RWPE2 (cell line): ENCODE data around the gene DOCK9.
A peak's percentile ranks its signal among the peaks of the same experiment; 100 is the strongest.

Experiments
- ATAC-seq: fragments of 200-7000 bp; cut with Tn5 transposase; 3 replicates; pipeline ENCODE4 v1.9.1; 2021; ENCODE audit warnings: low read depth
- DNase-seq: peaks from one replicate; pipeline ENCODE4 v3.0.0-alpha.2; 2020; ENCODE audit warnings: low spot score
- H3K27ac ChIP-seq: fragments of 450-650 bp; 2 replicates; pipeline ENCODE4 v1.5.1; 2017; ENCODE audit warnings: mild to moderate bottlenecking; ENCODE audit not compliant: poor library complexity, severe bottlenecking
- H3K27me3 ChIP-seq: fragments of 250-450 bp; sonication (Bioruptor Pico); 2 replicates; pipeline ENCODE4 v1.5.1; 2021; ENCODE audit warnings: mild to moderate bottlenecking, moderate library complexity; ENCODE audit not compliant: insufficient read depth, poor library complexity, severe bottlenecking
- H3K36me3 ChIP-seq: fragments of 250-450 bp; sonication (Bioruptor Pico); 2 replicates; pipeline ENCODE4 v1.5.1; 2020; ENCODE audit warnings: low read depth, mild to moderate bottlenecking, moderate library complexity
- H3K4me1 ChIP-seq: fragments of 250-450 bp; sonication (Bioruptor Pico); 2 replicates; pipeline ENCODE4 v1.5.1; 2021; ENCODE audit warnings: mild to moderate bottlenecking, moderate library complexity; ENCODE audit not compliant: insufficient read depth, poor library complexity, severe bottlenecking
- H3K4me3 ChIP-seq: fragments of 250-450 bp; sonication (Bioruptor Pico); 2 replicates; pipeline ENCODE4 v1.5.1; 2021; ENCODE audit warnings: mild to moderate bottlenecking, moderate library complexity; ENCODE audit not compliant: severe bottlenecking
- H3K9me3 ChIP-seq: fragments of 250-450 bp; sonication (Bioruptor Pico); 2 replicates; pipeline ENCODE4 v1.5.1; 2021; ENCODE audit warnings: mild to moderate bottlenecking, moderate library complexity; ENCODE audit not compliant: severe bottlenecking
- TF ChIP-seq, protein P1 (sequence below): fragments of 450-650 bp; IDR thresholded peaks from one replicate; pipeline ENCODE4 v1.5.1; 2017; ENCODE audit warnings: mild to moderate bottlenecking, moderate library complexity; ENCODE audit not compliant: poor library complexity, severe bottlenecking

Gene DOCK9

DNA sequence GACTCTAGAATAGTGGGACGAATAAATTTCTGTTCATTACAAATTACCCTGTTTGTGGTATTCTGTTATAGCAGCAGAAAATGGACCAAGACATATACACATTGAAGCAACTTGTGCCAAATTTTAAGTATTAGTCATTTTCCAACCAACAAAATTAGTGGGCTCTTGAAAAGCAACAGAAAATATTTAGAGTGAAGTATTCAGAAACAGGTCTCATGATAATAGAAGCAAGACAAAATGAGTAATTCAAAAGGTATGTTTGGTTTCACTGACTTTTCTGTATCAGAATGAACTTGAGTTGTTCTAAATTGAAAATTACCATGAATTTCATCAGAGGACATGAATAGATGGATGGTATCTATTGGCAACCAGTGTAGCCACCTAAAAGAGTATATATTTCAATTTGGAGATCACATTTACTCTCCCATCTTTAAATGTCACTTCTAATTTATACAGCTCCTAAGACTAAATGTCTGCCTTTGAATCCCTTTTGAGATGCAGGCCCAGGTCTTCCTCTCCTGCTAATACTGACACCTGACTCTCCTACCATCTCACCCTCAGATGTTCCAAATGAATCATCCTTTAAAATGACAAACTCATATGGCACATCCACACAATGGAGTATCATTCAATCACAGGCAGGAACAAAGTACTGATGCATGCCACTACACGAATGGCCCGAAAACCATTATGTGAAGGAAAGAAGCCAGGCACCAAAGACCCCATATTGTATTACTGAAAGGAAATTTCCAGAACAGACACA, 40.7 kb upstream of the DOCK9 start:
- Histone ChIP-seq H3K27ac (peak overlapping the region; percentile 59), H3K4me1 (peaks cover 16% of the 10 kb centered on the region), H3K36me3 (no peaks in the 10 kb centered on the region), H3K27me3 (no peaks in the 10 kb centered on the region), H3K4me3 (no peak overlapping the region), H3K9me3 (no peaks in the 10 kb centered on the region)
- ATAC-seq (peak; percentile 68), DNase-seq (no peak)
- TF ChIP-seq, protein P1, sequence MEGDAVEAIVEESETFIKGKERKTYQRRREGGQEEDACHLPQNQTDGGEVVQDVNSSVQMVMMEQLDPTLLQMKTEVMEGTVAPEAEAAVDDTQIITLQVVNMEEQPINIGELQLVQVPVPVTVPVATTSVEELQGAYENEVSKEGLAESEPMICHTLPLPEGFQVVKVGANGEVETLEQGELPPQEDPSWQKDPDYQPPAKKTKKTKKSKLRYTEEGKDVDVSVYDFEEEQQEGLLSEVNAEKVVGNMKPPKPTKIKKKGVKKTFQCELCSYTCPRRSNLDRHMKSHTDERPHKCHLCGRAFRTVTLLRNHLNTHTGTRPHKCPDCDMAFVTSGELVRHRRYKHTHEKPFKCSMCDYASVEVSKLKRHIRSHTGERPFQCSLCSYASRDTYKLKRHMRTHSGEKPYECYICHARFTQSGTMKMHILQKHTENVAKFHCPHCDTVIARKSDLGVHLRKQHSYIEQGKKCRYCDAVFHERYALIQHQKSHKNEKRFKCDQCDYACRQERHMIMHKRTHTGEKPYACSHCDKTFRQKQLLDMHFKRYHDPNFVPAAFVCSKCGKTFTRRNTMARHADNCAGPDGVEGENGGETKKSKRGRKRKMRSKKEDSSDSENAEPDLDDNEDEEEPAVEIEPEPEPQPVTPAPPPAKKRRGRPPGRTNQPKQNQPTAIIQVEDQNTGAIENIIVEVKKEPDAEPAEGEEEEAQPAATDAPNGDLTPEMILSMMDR: no peak

GRCh38 chr13:99015606-99016490, 38.0 kb upstream of the DOCK9 start:
- Histone ChIP-seq H3K27me3 (no peaks in the 10 kb centered on the region), H3K36me3 (no peaks in the 10 kb centered on the region), H3K4me3 (no peak overlapping the region), H3K27ac (no peak overlapping the region), H3K9me3 (no peaks in the 10 kb centered on the region), H3K4me1 (peaks cover 20% of the 10 kb centered on the region)
- TF ChIP-seq, protein P1: no peak
- DNase-seq (no peak), ATAC-seq (no peak)

- ATAC-seq: no peak
These were observed 36.7 kb upstream of the DOCK9 start for GRCh38 chr13:99014522-99014921.

GRCh38 chr13:99013951-99014350, 36.1 kb upstream of the DOCK9 start:
- DNase-seq: no peak

More at GRCh38 chr13:99014522-99014921, 36.7 kb upstream of the DOCK9 start:
- DNase-seq: no peak
- H3K4me1 ChIP-seq: peaks cover 29% of the 10 kb centered on the region
- no peak overlapping the region for H3K4me3 ChIP-seq
- TF ChIP-seq, protein P1: no peak
- H3K27ac ChIP-seq: no peak overlapping the region
- H3K9me3 ChIP-seq: no peaks in the 10 kb centered on the region
- H3K36me3 ChIP-seq: no peaks in the 10 kb centered on the region
- no peaks in the 10 kb centered on the region for H3K27me3 ChIP-seq

More at GRCh38 chr13:99013951-99014350, 36.1 kb upstream of the DOCK9 start:
- H3K27me3 ChIP-seq: no peaks in the 10 kb centered on the region
- TF ChIP-seq, protein P1: no peak
- H3K27ac ChIP-seq: no peak overlapping the region
- H3K4me1 ChIP-seq: peaks cover 25% of the 10 kb centered on the region
- H3K9me3 ChIP-seq: no peaks in the 10 kb centered on the region
- ATAC-seq: peak; percentile 17; the same call in 1 of the 3 replicates
- no peaks in the 10 kb centered on the region for H3K36me3 ChIP-seq
- H3K4me3 ChIP-seq: no peak overlapping the region
